Activated naive CD8-positive, alpha-beta T cell treated with anti-CD3 and anti-CD28 coated beads, Interleukin-2, amount 50 U/mL, for 16 hours (primary cell): Measurements from ENCODE around the gene NT5C1B.

Experiments
- DNase-seq: peaks from one replicate; pipeline ENCODE4 v3.0.0-alpha.2; 2020; ENCODE audit warnings: low read depth, low spot score

The NT5C1B gene

DNA sequence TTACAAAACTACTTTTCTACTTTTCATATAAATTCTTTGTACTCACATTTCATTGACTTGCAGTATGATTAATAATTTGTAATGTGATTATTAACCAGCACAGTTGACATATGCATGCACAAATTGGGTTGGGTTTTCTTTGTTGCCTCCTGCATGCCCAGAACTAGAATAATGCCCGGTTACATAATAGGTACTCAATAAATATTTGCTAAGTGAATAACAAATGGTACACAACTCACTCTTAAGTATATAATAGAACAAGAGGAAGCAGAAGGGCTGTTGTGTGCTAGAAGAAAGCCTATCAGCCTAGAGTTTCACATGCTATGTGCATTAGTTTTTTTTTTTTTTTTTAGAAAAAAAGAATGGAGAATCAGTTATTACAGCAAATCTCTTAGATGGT lies 38.2 kb downstream of the NT5C1B start:
- DNase-seq, result no peak

DNA sequence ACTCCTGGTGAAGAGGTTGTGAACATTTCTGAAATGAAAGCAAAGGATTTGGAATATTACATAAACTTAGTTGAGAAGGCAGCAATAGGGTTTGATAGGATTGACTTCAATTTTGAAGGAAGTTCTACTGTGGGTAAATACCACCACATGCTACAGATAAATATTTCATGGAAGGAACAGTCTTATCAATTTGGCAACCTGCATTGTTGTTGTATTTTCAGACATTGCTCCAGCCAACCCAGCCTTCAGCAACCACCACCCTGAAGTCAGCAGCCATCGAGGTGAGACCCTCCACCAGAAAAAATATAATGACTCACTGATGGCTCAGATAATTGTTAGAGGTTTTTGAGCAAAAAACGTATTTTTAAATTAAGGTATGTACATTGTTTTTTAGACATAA lies 38.9 kb downstream of the NT5C1B start:
- DNase-seq, result no peak

GRCh38 chr2:18549083-18549482 lies 40.3 kb downstream of the NT5C1B start:
- DNase-seq, result no peak

DNA sequence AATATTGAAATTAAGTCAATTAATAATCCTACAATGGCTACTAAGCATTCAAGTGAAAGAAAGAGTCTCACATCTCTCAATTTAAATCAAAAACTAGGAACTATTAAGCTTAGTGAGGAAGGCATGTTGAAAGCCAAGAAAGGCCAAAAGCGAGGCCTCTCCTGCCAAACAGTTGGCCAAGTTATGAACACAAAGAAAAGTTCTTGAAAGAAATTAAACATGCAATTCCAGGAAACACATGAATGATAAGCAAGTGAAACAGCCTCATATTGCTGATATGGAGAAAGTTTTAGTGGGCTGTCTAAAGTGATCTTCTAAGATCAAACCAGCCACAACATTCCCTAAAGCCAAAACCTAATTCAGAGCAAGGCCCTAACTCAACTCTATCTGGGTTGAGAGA lies 40.7 kb downstream of the NT5C1B start:
- DNase-seq, result no peak

DNA sequence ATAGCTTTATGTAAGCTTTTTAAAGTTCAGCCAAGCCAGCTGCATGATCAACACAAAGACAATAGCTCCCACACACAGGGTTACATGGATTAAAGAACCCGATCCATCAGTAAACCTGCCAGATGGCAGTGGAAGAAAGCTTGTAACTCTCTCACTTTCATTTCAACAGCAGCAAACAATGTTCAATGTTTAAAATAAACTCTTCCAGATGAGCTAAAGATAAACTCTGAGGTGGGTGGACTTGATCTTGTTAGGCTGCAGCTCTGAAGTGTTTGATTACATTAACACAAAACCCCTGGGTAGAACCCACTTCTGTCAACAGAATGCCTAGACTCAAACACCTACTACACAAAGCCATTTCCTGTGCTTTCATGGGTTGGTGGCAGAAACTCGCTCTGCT lies 42.8 kb downstream of the NT5C1B start:
- no peak for DNase-seq

GRCh38 chr2:18545384-18545783 lies 44.0 kb downstream of the NT5C1B start:
- DNase-seq, result no peak

DNA sequence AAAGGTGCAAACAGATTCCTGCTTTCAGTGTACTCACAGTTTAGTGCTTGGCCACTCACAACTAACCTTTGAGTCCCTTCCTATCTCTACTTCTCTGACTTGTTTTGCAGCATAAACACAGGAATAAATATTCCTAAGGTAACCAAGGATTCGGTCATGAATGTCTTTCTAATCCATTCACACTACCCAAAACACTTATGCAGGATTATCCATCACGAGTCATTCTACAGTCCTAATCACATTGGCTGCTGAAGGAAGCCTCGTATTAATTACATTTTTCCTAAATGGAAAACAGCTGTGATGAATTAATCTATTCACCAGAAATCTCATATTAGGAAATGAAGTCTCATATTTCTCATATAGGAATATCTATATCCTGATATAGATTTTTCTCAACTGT lies 45.2 kb downstream of the NT5C1B start:
- no peak for DNase-seq

DNA sequence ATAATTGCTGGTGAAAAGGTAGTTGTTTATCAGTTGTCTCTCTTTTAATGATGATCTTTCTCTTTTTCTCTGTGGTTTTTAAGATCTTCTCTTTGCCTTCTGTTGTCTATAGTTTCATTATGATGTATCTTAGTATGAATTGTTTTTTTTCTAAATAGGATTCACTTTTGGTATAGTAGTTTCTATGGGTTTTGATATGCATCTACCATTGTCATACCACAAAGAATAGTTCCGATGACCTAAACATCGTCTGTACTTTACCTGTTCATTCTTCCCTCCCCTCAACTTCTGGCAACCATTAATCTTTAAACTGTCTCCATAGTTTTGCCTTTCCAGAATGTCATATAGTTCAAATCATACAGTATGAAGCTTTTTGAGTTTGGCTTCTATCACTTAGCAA lies 48.5 kb downstream of the NT5C1B start:
- no peak for DNase-seq

- DNase-seq, result no peak
These were observed 52.7 kb downstream of the NT5C1B start for GRCh38 chr2:18536697-18537096.

DNA sequence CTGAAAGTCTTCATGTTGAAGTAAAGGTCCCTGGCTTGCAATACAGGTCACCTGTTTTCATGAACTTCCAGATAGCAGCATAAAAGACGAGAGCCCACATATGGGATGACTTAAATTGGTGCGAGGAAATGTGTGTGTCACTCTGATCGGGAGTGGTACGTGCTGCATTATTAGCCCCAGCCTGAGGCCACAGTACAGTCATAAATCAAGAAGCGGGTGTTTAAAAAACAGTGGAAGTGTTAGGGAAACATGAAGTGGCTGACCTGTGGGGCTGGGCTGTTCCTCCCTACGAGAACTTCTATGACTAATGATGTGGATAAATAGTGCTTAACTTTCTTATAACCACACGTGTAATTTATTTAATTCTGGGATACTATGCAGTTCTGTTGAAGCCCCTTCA lies 53.3 kb downstream of the NT5C1B start:
- DNase-seq, result no peak

- no peak for DNase-seq
These were observed 58.2 kb downstream of the NT5C1B start for GRCh38 chr2:18531194-18531593.

GRCh38 chr2:18527822-18528221 lies 61.5 kb downstream of the NT5C1B start:
- DNase-seq, result no peak

- DNase-seq, result no peak
These were observed 62.0 kb downstream of the NT5C1B start for GRCh38 chr2:18527326-18527725.

GRCh38 chr2:18526429-18526828 lies 62.9 kb downstream of the NT5C1B start:
- DNase-seq, result no peak

- no peak for DNase-seq
These were observed 63.5 kb downstream of the NT5C1B start for GRCh38 chr2:18525852-18526251.

- DNase-seq, result no peak
These were observed 64.1 kb downstream of the NT5C1B start for GRCh38 chr2:18525236-18525635.

GRCh38 chr2:18522484-18523146 lies 66.8 kb downstream of the NT5C1B start:
- DNase-seq, result no peak

GRCh38 chr2:18520451-18521425 lies 68.6 kb downstream of the NT5C1B start:
- DNase-seq, result peak; percentile 40

- no peak for DNase-seq
These were observed 69.4 kb downstream of the NT5C1B start for GRCh38 chr2:18519914-18520450.

DNA sequence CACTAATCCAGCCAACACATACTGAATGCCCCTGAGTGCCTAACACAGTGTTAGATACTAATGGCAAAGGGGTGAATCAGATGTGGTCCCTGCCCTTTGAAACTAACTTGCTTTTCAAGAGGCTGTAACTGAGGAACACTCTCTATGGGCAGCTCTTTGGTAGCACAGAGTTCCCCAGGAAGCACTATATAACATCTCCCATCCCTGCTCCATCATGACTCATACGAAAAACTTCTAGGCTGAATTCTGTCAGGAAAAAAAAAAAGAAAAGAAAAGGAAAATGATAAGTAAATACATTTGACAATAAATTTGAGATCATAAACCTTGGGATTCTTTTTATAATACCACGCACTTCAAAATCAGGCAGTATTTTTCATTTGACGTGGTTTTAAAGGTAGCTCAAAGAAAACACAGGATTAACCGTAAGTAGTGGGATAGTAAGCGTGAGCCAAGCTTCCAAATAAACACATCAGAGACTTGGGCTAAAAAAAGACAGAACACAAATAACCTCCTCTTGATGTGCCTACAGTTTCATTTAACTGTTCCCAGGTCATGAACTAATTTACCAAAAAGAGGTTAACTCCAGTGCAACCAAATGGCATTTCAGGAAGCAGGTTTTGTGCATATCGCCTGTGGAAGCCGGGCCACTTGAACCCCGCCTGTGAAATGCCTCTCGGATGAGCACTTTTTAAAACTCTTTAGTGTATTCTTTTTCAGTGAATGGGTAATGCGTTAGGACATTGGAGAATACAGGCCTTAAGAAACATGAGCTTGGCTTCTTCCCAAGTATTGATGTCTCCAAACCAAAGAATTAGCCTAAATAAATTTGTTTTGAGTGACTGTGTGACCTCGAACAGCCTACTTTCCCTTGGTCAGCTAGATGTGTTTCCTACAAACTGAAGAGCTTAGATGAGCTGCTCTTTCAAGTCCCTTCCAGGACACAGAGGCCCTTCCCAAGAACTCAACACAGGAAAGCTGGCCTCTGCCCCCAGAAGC lies 71.0 kb downstream of the NT5C1B start:
- no peak for DNase-seq

GRCh38 chr2:18517386-18517785 lies 72.0 kb downstream of the NT5C1B start:
- DNase-seq, result no peak
